Hepatocyte (in vitro differentiated cells): Measurements from ENCODE around the gene ITSN1. TPM values are rescaled to one million over a fixed set of nuclear protein-coding genes. Genes with fewer than 3 reads are reported as not detected.
A peak's percentile ranks its signal among the peaks of the same experiment; 100 is the strongest.

Source experiments
- DNase-seq: peaks from one replicate; pipeline ENCODE4 v3.0.0-alpha.2; 2016; ENCODE audit warnings: low spot score
- H2AFZ ChIP-seq: fragments of 200-600 bp; sonication (generic); 2 replicates; pipeline ENCODE4 v1.6.0; 2016; ENCODE audit warnings: antibody characterized with exemption, mild to moderate bottlenecking
- H3K27ac ChIP-seq: fragments of 200-600 bp; sonication (generic); 2 replicates; pipeline ENCODE4 v1.5.1; 2016; ENCODE audit warnings: mild to moderate bottlenecking
- H3K27me3 ChIP-seq: fragments of 200-600 bp; sonication (generic); 2 replicates; pipeline ENCODE4 v1.6.1; 2016
- H3K36me3 ChIP-seq: fragments of 200-600 bp; sonication (generic); replicated peaks from 2 replicates; pipeline ENCODE4 v1.5.1; 2016; ENCODE audit warnings: low read depth; ENCODE audit not compliant: insufficient read depth
- H3K4me1 ChIP-seq: fragments of 200-600 bp; sonication (generic); 2 replicates; pipeline ENCODE4 v1.5.1; 2016; ENCODE audit warnings: mild to moderate bottlenecking, moderate library complexity; ENCODE audit not compliant: insufficient read depth
- H3K4me2 ChIP-seq: fragments of 200-600 bp; sonication (generic); 2 replicates; pipeline ENCODE4 v1.6.0; 2016
- H3K4me3 ChIP-seq: fragments of 200-600 bp; sonication (generic); 2 replicates; pipeline ENCODE4 v1.5.1; 2016; ENCODE audit warnings: mild to moderate bottlenecking
- H3K79me2 ChIP-seq: fragments of 200-600 bp; sonication (generic); 2 replicates; pipeline ENCODE4 v1.6.0; 2017; ENCODE audit warnings: mild to moderate bottlenecking
- H3K9me2 ChIP-seq: fragments of 200-600 bp; sonication (generic); replicated peaks from 2 replicates; pipeline ENCODE4 v1.6.0; 2017; ENCODE audit warnings: mild to moderate bottlenecking; ENCODE audit not compliant: insufficient read depth
- H3K9me3 ChIP-seq: fragments of 200-600 bp; sonication (generic); 2 replicates; pipeline ENCODE4 v1.5.1; 2016; ENCODE audit warnings: low read depth, mild to moderate bottlenecking
- H4K20me1 ChIP-seq: fragments of 200-600 bp; sonication (generic); 2 replicates; pipeline ENCODE4 v1.6.0; 2016; ENCODE audit warnings: mild to moderate bottlenecking; ENCODE audit not compliant: insufficient read depth, poor library complexity, severe bottlenecking
- CTCF ChIP-seq: fragments of 200-600 bp; sonication (generic); IDR thresholded peaks from 2 replicates; pipeline ENCODE4 v1.5.1; 2016; ENCODE audit warnings: antibody characterized with exemption, mild to moderate bottlenecking; ENCODE audit not compliant: poor library complexity
- EZH2 ChIP-seq: fragments of 200-600 bp; sonication (generic); IDR thresholded peaks from 2 replicates; pipeline ENCODE4 v1.6.1; 2016; ENCODE audit warnings: antibody characterized with exemption, mild to moderate bottlenecking, borderline replicate concordance
- EZH2phosphoT487 ChIP-seq: fragments of 200-600 bp; sonication (generic); IDR thresholded peaks from one replicate; pipeline ENCODE4 v1.6.1; 2018; ENCODE audit warnings: antibody characterized with exemption, mild to moderate bottlenecking, low read depth, moderate library complexity; ENCODE audit not compliant: unreplicated experiment, severe bottlenecking
- WGBS: methylation state at CpG from one replicate; pipeline ENCODE4 v1.1.6; 2016; ENCODE audit warnings: low lambda C conversion rate; ENCODE audit errors: missing lambda C conversion rate; 5-methylcytosine and 5-hydroxymethylcytosine counted together
- polyA plus RNA-seq: library from polyadenylated mRNA; unstranded; fragments of >200 nt; fragmentation: Nextera tagmentation; extraction: Ambion mirVana; gene quantifications from 2 replicates; pipeline ENCODE4 v1.2.1, GENCODE V29; 2016
- total RNA-seq: library from RNA; depleted of rRNA; stranded (reverse); fragments of >200 nt; gene quantifications from 2 replicates; pipeline ENCODE4 v1.2.3, GENCODE V29; 2014

ITSN1 gene
- total and polyA plus RNA-seq, 2 experiments from 2014 or later: 43.6 to 46.0 TPM

- no peaks in the 10 kb centered on the region for H3K9me2 ChIP-seq
- no peaks in the 10 kb centered on the region for H3K36me3 ChIP-seq
- H3K27ac ChIP-seq: no peak overlapping the region
- no peak for TF ChIP-seq EZH2phosphoT487
- TF ChIP-seq CTCF: no peak
- TF ChIP-seq EZH2: no peak
- WGBS: 100% methylated on average over 1 of the region's 1 CpG
- H4K20me1 ChIP-seq: peaks cover 9% of the 10 kb centered on the region
- no peaks in the 10 kb centered on the region for H3K9me3 ChIP-seq
- H3K27me3 ChIP-seq: no peaks in the 10 kb centered on the region
- H3K4me2 ChIP-seq: no peak overlapping the region
- peaks cover 97% of the 10 kb centered on the region for H3K79me2 ChIP-seq
- no peak overlapping the region for H3K4me3 ChIP-seq
- H3K4me1 ChIP-seq: peaks cover 25% of the 10 kb centered on the region
- DNase-seq: no peak
- no peak overlapping the region for H2AFZ ChIP-seq
Observed at GRCh38 chr21:33648555-33648954, 6.3 kb downstream of the ITSN1 start.

- Histone ChIP-seq H3K4me2 (peak overlapping the region; percentile 60), H4K20me1 (peaks cover 9% of the 10 kb centered on the region), H3K9me2 (no peaks in the 10 kb centered on the region), H3K27me3 (no peaks in the 10 kb centered on the region), H3K4me3 (no peak overlapping the region), H3K79me2 (peaks cover 100% of the 10 kb centered on the region), H3K36me3 (no peaks in the 10 kb centered on the region), H2AFZ (no peak overlapping the region), H3K27ac (peak overlapping the region; percentile 73), H3K4me1 (peaks cover 21% of the 10 kb centered on the region), H3K9me3 (no peaks in the 10 kb centered on the region)
- 47% methylated on average over 7 of the region's 7 CpGs for WGBS
- TF ChIP-seq CTCF (no peak), EZH2phosphoT487 (no peak), EZH2 (no peak)
- no peak for DNase-seq
Observed at GRCh38 chr21:33650230-33650629, 7.9 kb downstream of the ITSN1 start.

GRCh38 chr21:33650929-33651509 lies 8.7 kb downstream of the ITSN1 start:
- Histone ChIP-seq H3K4me2 (peak overlapping the region; percentile 60), H3K27me3 (no peaks in the 10 kb centered on the region), H3K36me3 (no peaks in the 10 kb centered on the region), H4K20me1 (peaks cover 9% of the 10 kb centered on the region), H3K9me2 (no peaks in the 10 kb centered on the region), H3K9me3 (no peaks in the 10 kb centered on the region), H3K27ac (peak overlapping the region; percentile 73), H3K4me1 (peaks cover 20% of the 10 kb centered on the region), H3K79me2 (peaks cover 93% of the 10 kb centered on the region), H2AFZ (no peak overlapping the region), H3K4me3 (no peak overlapping the region)
- TF ChIP-seq EZH2 (no peak), CTCF (no peak), EZH2phosphoT487 (no peak)
- WGBS: 67% methylated on average over 7 of the region's 7 CpGs
- DNase-seq: no peak
